GM19025 (cell line): Measurements from ENCODE around the gene SMYD3.
"Not testable (repeated sequence)": the region's sequence is repeated elsewhere in the genome, so short reads cannot be mapped to it uniquely, and the experiment has no call there.

Experiments
- ATAC-seq: cut with Tn5 transposase; IDR thresholded peaks from one replicate; pipeline ENCODE4 v1.9.1; 2021; ENCODE audit warnings: mild to moderate bottlenecking, low read depth, moderate library complexity; ENCODE audit not compliant: unreplicated experiment

The SMYD3 gene

DNA sequence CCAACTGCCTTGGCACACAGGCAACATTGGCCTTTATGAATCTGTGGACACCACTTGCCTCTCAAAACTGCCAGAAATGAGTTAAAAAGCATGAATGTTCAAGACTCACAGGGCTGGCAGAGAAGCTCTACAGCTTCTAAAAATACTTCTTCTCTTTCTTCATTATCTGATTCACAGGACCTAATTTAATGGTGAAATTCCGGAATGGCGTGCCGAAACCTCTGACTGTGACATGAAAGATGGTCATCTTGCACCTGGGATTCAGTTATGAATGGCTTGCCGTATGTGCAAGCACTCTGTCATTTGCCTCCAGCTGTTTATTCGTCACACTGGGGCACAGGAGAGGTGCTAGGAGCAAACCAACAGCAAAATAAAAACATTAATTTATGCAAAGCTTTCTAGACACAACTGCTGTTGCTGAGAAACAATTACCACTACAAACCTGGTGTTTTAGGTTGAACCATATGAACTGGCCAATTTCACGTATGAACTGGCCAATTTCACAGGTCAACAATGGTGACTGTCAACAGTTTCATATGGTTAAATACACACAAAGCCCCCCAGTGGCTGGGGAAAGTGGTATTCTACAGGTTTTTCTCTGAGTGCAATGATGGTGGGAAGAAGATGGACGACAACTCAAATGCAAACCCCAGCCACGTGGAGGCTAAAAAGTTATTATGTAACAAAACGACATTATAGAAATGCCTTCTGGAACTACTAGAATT lies 704.0 kb downstream of the SMYD3 start:
- no peak for ATAC-seq

DNA sequence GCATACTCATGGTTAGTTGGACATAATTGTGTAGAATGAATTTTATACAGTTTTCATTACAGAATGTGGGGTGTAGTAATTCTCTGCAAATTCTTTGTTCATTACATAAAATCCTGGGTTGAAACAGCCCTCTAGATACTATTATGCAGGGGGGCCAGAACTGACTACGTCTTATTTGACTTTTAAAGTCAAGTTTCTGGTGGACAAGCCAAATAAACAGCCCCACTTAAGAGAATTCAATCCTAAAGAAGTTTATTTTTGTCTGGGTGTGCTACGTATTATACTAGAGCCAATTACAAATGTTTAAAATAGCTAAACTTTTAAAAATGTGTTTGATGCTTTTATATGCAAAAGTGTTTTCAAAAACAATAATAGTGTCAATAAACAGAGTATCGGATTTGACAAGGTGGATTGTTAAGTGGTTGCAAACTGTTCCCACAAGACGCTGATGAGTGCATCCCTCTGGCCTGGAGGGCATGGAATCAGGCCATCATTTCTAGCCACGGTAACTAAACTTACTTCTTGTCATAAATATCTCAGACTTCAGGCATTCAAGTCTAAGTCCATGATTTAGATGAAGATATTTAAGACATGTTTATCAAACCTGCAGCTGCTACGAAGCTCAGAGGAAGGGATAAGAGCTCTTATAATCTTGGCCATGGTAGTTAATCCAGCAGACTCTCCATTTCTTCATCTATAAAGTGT lies 706.0 kb downstream of the SMYD3 start:
- no peak for ATAC-seq

- ATAC-seq, result no peak
Observed at GRCh38 chr1:245798349-245798711, 708.7 kb downstream of the SMYD3 start.

DNA sequence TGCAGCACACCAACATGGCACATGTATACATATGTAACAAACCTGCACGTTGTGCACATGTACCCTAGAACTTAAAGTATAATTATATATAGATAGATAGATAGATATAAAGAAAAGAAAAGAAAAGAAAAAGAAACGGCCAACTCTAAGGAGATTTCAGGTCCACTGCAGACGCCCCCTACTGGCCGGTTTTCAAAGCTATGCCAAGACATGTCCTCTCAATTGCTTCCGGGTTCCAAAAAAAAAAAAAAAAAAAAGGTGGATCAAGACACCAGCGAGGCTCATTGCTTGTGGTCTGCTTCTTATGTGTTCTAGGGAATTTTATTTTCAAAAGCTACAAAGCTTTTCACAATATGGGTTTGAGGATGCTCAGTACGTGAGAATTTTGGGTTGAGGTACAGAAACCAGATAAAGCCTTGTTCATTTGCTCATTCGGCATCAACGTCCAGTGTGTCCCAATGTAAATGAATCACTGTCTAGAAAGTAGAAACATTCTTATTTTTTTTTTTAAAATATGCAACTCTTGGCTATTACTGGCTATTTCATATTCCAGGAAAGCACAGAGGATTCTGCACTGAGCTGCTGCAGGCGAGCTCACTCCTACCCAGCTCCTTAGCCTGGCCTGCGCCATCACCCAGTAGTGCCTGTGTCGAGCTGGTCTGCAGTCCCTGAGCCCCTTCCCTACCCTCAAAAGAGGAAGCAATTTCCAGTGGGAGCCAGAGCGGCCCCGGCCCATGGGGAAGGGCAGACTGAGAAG lies 709.3 kb downstream of the SMYD3 start:
- ATAC-seq, result no peak

GRCh38 chr1:245791410-245792312 lies 715.4 kb downstream of the SMYD3 start:
- no peak for ATAC-seq

GRCh38 chr1:245790441-245790840 lies 716.6 kb downstream of the SMYD3 start:
- no peak for ATAC-seq

- no peak for ATAC-seq
Observed at GRCh38 chr1:245788886-245789285, 718.2 kb downstream of the SMYD3 start.

DNA sequence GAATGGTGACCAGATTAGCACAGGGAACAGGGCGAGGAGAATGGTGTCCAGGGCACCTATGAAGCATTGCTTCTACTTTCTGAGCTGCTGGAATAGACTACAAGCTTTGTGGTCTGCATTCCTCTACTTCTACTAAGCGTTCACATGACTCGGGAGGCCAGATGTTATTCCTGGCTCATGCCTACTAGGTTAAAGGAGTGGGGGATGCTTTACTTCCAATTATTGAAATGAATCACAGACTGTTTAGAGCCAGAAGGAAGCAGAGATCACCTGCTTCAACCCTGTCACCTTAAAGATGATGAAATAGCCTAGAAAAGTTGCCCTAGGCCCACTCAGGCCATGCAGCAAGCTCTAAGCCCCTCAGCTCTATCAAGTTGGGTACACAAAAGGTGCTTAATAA lies 718.8 kb downstream of the SMYD3 start:
- ATAC-seq, result no peak

DNA sequence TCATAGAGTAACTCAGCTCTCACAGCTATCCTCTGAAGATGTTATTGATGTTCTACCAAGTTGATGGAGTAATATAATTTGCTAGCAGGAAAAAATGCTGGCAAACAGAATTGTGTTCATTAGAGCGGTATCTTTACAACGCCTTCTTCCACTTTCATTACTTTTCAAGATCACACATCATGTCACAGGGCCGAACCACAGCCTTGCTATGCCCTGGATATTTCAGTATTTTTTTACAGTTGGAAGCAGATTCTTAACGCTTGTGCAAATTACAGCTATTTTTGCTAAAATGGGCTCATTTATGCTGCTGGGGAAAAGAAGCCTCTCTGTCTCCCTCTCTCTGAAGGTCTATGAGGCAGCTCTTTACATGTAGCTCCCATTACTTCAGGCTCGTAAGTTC lies 720.1 kb downstream of the SMYD3 start:
- ATAC-seq, result no peak

GRCh38 chr1:245779797-245780755 lies 727.0 kb downstream of the SMYD3 start:
- ATAC-seq, result no peak

GRCh38 chr1:245777752-245778151 lies 729.3 kb downstream of the SMYD3 start:
- no peak for ATAC-seq

DNA sequence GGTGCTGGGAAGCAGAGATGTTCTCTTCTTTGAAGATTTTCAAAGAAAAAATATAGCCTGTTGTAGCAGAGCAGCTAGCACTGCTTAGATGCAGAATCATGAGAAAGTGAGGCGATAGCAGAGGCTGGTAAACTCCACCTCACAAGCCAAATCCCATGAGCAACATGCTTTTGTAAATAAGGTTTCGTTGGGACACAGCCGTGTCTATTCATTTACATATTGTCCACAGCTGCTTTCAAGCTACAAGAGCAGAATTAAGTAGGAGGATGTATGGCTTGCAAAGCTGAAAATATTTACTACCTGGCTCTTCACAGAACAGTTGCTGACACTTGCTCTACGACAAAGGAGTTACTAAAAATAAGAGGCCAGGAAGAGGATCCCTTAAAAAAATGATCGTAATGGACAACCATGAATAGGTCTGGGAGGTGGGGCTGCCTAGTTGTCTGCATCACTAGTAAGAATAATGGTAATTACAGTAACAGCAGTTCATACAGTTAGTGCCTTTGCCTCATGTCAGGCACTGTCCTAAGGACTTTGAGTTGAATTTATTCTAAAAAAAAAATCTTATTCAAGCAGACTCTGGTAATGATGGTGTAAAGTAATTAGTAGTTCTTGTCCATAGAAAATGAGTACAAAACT lies 730.3 kb downstream of the SMYD3 start:
- ATAC-seq, result no peak

DNA sequence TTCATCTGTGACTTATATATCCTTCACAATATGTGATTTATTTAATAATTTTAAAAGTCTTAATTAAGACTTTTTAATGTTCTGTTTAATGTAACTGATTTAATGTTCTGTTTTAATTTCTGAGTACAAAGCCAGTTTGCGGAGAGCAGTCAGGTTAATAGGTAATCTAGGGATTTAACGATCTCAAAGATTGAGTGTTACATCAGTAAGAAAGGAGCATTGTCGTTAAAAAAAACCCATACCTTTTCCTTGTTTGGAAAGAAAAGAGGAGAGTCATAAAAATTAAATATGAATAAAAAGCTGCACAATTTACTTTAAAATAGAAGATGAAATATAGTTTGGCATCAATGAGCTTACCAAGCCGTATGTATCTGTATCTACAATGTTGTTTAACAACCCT lies 730.9 kb downstream of the SMYD3 start:
- no peak for ATAC-seq

DNA sequence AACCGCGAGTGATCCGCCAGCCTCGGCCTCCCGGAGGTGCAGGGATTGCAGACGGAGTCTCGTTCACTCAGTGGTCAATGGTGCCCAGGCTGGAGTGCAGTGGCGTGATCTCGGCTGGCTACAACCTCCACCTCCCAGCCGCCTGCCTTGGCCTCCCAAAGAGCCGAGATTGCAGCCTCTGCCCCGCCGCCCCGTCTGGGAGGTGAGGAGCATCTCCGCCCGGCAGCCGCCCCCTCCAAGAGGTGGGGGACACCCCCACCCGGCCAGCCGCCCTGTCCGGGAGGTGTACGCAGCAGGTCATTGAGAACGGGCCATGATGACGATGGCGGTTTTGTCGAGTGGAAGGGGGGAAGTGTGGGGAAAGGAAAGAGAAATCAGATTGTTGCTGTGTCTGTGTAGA lies 732.1 kb downstream of the SMYD3 start:
- not testable (repeated sequence) for ATAC-seq

DNA sequence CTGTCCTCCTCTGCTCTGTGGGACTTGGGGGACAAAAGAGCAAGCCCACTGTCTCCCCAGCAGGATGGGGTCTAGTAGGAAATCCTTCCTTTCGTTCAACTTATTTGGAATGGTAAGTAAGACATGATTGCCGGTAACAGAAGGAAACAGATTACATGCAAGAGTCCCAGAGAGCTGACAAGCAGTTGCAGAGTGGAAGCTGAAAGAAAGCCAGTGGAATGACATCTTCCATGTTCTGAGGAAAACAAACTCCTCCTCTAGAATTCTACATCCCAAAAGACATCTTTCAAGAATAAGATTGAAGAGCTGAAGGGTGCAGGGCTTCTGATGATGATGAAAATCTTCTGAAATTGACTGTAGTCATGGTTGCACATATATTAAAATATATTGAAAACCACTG lies 732.9 kb downstream of the SMYD3 start:
- ATAC-seq, result no peak

DNA sequence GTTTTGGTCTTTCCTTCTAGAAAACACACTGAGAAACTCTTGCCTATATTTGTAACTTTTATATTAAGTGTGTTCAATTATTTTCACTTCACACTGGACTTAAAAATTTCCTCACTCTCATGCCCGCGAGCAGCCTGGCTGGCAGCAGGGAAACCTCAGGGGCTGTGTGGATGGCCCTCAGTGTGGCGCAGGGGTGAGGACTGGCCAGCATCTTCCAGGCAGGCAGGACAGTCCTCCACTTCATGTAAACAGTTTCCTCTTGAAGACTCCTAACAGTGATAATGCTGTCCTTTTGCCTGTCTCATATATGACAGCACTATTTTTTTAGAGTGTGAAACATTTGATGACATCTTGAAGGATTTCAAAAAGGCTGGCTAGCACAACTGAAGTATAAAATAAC lies 733.7 kb downstream of the SMYD3 start:
- no peak for ATAC-seq

- ATAC-seq, result no peak
Observed at GRCh38 chr1:245772739-245773138, 734.3 kb downstream of the SMYD3 start.

DNA sequence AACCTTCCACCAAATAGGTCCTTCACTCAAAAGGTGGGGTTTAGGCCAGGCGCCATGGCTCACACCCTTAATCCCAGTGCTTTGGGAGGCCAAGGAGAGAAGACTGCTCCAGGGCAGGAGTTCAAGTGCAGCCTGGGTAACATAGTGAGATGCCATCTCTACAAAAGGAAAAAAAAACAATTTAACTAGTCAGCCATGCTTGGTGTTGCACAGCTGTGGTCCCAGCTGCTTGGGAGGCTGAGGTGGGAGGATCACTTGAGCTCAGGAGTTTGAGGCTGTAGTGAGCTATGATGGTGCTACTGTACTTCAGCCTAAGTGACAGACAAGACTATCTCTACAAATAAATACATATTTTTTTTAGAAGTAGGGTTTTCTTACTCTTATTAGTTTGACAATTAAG lies 734.8 kb downstream of the SMYD3 start:
- no peak for ATAC-seq
